GM21423 (cell line): ENCODE data around the gene DTWD2.
"Not testable (repeated sequence)": the region's sequence is repeated elsewhere in the genome, so short reads cannot be mapped to it uniquely, and the experiment has no call there.

Experiments used
- ATAC-seq: cut with Tn5 transposase; IDR thresholded peaks from one replicate; pipeline ENCODE4 v1.9.1; 2021; ENCODE audit warnings: mild to moderate bottlenecking, moderate library complexity; ENCODE audit not compliant: unreplicated experiment

DTWD2 gene

DNA sequence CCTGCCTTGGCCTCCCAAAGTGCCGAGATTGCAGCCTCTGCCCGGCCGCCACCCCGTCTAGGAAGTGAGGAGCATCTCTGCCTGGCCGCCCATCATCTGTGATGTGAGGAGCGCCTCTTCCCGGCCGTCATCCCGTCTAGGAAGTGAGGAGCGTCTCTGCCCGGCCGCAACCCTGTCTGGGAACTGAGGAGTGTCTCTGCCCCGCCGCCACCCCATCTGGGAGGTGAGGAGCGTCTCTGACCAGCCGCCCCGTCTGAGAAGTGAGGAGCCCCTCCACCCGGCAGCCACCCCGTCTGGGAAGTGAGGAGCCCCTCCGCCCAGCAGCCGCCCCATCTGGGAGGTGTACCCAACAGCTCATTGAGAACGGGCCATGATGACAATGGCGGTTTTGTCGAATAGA lies 10.5 kb upstream of the DTWD2 start:
- ATAC-seq = not testable (repeated sequence)

DNA sequence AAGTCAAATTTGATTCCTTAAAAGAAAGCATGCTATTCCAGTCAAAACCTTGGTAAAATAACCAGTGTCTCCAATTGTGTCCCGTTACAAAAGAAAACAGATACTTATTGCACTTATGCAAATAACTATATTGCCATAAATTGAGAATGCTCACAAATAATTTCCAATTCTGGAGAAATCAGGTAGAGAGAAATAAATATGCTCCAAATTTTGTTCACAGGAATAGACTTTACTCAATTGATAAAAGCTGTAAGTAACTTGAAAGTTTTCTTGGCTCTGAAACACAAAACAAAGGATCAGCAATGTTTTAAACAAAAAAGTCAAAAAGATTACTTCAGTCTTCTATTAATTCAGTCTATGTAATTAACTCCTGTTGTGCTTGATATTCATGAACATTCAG lies 7.8 kb upstream of the DTWD2 start:
- no peak for ATAC-seq

DNA sequence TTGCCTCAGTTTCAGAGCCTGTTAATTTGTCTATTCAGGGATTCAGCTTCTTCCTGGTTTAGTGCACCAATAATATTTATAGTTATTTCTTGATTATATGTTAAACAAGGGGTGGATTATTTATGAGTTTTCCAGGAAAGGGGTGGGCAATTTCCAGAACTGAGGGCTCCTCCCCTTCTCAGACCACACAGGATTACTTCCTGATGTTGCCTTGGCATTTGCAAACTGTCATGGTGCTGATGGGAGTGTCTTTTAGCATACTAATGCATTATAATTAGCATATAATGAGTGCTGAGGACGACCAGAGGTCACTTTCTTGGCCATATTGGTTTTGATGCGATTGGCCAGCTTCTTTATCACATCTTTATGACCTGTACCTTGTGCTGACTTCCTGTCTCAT lies 6.2 kb upstream of the DTWD2 start:
- ATAC-seq = no peak

DNA sequence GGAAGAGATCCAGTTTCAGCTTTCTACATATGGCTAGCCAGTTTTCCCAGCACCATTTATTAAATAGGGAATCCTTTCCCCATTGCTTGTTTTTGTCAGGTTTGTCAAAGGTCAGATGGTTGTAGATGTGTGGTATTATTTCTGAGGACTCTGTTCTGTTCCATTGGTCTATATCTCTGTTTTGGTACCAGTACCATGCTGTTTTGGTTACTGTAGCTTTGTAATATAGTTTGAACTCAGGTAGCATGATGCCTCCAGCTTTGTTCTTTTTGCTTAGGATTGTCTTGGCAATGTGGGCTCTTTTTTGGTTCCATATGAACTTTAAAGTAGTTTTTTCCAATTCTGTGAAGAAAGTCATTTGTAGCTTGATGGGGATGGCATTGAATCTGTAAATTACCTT lies 4.8 kb upstream of the DTWD2 start:
- ATAC-seq = not testable (repeated sequence)

DNA sequence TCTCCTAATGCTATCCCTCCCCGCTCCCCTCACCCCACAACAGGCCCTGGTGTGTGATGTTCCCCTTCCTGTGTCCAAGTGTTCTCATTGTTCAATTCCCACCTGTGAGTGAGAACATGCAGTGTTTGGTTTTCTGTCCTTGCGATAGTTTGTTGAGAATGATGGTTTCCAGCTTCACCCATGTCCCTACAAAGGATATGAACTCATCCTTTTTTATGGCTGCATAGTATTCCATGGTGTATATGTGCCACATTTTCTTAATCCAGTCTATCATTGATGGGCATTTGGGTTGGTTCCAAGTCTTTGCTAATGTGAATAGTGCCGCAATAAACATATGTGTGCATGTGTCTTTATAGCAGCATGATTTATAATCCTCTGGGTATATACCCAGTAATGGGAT lies 3.7 kb upstream of the DTWD2 start:
- ATAC-seq = not testable (repeated sequence)

DNA sequence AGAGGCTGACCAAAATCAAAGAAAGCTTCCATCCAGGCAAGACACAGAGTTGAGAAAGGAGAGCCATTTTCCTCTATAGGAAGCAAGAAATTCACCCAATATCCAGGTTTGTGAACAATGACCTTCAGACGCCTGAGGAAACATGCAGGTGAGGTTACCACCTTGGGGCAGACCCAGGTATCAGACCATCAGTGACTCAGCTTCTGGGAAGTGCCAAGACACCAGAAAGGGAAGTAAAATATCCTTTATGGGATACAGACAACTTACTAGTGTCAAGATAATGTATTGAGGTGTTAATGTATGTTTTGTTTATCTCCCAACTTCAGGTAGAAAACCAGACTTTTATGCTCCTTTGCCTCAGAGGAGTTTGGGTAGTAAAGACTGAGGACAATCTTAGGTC lies 2.2 kb upstream of the DTWD2 start:
- no peak for ATAC-seq

DNA sequence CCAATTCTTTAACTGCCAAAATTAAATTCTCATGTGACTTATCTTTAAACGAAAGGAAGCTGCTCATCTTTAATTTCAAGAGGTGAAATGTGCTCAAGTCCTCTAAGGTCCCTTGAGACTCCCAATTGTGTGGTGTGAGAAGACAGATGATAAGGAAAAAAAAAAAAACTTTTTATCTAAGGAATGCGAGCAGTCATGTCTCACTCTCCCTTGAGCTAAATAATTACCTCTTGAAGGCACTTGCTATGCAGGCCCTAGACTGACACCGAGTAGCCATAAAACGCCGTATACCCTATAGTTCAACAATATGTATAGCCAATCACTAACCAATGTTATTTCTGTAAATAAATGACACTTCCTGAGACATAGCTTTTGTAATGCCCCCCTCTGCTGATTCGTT lies 1.5 kb upstream of the DTWD2 start:
- no peak for ATAC-seq

DNA sequence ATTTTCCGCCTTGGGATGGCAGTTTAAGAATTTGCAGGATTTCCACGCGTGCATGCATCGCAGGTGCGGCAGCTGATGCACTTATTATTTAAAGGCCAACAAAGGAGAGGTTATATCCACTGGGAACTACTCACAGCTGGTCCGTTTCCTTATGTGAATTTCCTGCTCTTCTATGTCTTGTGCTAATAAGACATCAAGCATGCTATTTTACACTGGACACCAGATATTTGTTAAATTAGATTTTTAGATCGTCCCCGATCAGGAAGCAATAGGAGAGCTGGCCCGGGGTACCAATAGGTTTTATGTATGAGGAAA lies 476 bp upstream of the DTWD2 start:
- ATAC-seq = no peak

DNA sequence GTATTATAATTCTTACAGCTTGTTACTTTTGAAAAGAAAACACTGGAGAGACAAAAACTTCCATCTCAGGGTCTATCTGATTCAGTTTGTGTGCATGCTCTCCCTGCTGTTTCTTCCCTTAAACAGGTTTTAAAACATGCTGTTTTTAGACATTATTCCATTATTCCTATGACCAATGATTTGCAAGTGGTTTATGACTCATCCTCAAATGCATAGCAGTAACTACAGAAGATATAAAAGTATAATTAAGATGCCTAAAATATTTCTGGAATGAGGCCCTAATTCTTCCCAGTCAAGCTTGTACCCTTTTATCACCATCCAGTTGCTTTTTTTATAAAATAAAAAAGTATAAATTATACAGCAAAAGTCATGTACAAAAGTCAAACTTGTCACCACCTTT lies 3.7 kb downstream of the DTWD2 start:
- ATAC-seq = no peak

DNA sequence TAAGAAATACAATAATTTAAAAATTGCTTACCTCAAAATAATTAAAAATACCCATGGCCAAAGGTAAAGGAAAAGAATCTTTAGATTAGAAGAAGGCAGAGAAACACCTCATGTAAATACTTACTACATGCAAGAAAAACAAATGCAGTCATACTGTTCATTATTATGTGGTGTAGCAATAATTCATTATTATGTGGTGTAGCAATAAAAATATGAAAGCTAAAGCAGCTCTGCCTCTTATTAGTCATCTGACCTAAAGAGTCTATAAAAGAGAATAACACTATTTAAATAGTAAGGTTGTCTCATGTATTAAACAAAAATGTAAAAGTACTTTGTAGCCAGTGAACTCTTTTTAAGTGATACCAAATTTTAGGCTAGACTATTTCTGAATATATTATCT lies 6.6 kb downstream of the DTWD2 start:
- no peak for ATAC-seq

DNA sequence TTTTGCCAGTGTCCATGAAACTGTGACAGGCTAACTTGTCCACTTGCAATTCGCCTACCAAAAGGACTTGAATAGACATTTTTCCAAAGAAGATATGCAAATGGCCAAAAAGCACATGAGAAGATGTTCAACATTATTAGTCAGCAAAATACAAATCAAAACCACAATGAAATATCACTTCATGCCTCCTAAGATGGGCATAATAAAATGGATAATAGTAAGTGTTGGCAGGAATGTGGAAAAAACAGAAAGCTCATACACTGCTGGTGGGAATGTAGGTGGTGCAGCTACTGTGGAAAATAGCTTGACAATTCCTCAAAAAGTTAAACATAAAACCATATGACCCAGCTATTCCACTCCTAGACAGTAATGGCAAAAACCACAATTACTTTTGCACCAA lies 7.9 kb downstream of the DTWD2 start:
- ATAC-seq = no peak

DNA sequence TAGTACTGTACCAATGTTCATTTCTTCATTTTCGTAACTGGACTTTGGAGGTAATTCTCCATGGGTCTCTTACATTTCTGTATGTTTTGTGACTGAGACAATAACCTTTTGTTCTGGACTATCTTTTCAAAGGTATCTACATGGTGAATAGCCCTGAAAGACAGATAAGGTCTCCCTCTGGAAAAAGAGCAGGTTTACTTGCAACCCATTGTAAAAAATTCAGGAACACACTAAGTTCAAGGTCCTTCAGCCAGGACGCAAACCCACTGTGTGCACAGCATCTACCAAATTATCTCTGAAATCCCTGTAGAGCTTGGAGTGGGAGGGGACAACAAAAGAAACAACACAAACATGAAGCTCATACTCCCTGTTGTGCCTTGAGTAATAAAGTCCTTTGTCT lies 8.3 kb downstream of the DTWD2 start:
- ATAC-seq = no peak

DNA sequence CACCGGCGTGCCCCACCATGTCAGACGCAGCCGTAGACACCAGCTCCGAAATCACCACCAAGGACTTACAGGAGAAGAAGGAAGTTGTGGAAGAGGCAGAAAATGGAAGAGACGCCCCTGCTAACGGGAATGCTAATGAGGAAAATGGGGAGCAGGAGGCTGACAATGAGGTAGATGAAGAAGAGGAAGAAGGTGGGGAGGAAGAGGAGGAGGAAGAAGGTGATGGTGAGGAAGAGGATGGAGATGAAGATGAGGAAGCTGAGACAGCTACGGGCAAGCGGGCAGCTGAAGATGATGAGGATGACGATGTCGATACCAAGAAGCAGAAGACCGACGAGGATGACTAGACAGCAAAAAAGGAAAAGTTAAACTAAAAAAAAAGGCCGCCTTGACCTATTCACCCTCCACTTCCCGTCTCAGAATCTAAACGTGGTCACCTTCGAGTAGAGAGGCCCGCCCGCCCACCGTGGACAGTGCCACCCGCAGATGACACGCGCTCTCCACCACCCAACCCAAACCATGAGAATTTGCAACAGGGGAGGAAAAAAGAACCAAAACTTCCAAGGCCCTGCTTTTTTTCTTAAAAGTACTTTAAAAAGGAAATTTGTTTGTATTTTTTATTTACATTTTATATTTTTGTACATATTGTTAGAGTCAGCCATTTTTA lies 14.4 kb downstream of the DTWD2 start:
- not testable (repeated sequence) for ATAC-seq

DNA sequence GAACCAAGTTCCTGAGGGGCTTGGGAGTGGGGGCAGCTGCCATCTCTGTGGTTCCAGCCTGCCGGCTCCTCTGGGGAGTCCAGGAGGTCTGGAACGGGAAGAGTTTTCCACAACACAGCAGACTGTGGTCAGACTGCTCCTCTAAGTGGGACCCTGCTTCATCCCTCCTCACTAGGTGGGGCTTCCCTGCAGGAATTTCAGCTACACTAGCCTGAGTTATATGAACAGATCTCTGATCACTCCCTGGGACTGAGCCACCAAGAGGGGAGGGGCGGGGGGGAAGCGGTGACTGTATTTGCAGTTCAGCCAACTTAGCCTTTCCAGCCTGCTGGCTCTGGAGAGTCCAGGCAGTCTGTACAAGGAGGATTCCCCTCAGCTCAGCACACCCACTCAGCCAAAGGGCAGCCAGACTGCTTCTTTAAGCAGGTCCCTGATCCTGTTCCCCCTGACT lies 19.4 kb downstream of the DTWD2 start:
- no peak for ATAC-seq

DNA sequence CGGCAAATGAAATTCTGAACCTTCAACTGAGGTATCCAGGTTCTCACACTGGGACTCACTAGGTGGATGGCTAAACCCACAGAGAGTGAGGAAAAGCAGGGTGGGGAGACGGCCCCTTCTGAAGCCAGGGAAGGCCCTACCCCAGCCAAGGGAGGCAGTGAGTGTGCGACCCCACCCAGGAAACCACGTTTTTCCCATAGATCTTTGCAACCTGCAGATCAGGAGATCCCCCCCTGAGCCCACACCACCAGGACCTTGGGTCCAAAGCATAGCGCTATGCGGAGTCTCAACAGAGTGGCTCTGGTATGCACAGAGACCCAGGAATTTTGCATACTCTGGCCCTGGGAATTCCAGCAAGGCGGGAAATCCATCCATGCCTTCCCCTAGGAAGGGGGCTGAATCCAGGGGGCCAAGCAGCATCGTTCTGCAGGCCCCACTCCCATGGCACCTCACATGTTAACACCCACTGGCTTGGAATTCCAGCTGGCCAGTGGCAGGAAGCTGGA lies 19.9 kb downstream of the DTWD2 start:
- no peak for ATAC-seq

DNA sequence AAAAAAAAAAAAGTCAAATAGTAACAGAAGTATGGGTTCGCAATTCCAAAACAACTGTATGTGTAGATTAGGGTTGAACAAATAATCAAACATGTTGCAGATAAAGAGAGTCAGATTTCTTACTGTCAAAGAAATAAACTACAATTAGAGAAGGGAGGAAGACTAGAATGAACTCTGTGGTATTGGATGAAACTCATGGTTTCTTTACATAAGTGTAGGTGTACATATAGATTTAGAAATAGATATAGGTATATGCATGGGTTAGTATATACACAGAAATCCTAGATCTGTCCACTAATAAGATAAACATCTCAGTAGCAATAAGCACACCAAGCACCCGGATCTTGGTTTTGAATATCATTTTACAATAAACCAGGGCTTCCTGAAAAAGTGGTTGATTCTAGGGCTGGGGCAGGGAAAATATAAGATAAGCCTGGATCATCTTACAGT lies 21.3 kb downstream of the DTWD2 start:
- no peak for ATAC-seq

DNA sequence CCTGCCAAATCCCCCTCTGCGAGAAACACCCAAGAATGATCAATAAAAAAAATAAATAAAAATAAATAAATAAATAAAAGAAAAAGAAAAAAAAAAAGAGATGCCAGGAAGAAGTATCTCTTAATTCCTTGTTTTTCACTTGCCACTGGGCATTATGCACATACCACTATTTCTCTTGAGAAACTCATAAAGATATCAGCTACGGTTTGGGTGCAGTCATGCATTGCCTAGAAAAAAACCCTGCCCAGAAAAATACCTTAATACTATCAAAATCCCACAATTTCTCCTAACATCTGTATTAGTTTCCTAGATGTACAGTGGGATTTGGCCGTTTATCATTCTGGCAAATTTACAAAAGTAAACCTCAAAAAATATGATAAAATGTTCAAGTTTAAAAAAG lies 22.5 kb downstream of the DTWD2 start:
- ATAC-seq = no peak

DNA sequence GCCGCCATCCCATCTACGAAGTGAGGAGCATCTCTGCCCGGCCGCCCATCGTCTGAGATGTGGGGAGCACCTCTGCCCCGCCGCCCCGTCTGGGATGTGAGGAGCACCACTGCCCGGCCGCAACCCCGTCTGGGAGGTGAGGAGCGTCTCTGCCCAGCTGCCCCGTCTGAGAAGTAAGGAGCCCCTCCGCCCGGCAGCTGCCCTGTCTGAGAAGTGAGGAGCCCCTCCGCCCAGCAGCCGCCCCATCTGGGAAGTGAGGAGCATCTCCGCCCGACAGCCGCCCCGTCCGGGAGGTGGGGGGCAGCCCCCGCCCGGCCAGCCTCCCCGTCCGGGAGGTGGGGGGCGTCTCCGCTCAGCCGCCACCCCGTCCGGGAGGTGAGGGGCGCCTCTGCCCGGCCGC lies 23.4 kb downstream of the DTWD2 start:
- not testable (repeated sequence) for ATAC-seq

DNA sequence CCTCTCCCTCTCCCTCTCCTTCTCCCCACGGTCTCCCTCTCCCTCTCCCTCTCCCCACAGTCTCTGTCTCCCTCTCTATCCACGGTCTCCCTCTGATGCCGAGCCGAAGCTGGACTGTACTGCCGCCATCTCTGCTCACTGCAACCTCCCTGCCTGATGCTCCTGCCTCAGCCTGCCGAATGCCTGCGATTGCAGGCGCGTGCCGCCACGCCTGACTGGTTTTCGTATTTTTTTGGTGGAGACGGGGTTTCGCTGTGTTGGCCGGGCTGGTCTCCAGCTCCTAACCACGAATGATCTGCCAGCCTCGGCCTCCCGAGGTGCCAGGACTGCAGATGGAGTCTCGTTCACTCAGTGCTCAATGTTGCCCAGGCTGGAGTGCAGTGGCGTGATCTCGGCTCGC lies 24.0 kb downstream of the DTWD2 start:
- not testable (repeated sequence) for ATAC-seq

DNA sequence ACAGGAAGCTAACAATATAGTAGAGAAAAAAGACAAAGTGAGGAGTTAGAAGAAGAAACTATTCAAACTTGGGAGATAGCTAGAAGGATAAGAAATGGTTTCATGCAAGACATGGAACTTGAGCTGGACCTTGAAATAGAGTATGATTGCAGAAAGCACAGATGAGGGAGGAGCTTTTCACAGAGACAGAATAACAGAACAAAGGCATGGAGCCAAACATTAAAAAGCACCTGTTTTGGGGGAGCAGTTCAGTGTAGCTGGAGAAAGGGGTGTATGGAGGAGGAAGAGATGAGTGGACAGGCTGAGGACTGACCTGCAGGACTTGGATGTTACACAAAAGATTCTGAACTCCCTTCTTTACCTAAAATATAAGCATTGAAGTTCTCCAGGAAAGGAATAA lies 25.2 kb downstream of the DTWD2 start:
- ATAC-seq = no peak

DNA sequence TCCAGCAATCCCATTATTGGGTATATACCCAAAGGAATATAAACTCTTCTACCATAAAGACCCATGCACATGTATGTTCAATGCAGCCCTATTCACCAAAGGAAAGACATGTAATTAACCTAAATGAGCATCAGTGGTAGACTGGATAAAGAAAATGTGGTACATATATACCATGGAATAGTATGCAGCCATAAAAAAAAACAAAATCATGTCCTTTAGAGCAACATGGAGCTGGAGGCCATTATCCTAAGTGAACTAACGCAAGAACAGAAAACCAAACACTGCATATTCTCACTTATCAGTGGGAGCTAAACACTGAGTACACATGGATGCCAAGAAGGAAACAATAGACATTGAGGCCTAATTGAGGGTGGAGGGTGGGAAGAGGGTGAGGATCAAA lies 27.8 kb downstream of the DTWD2 start:
- ATAC-seq = no peak

DNA sequence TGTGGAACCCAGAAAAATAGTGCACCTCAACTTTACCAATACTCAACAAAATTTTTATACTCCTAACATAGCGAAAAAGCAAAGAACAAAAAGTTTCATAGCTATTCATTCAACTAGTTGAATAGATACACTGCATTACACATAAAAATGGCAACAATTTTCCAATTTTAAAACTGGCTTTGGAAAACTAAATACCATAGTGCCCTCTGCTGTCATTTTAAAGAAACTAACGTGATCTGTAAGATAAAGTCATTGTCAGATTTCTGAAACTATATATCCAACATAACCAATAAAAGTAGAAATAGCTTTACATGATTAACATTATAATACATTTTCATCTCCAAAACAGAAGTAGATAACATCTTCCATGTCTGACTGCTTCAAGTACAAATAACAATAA lies 31.6 kb downstream of the DTWD2 start:
- no peak for ATAC-seq

DNA sequence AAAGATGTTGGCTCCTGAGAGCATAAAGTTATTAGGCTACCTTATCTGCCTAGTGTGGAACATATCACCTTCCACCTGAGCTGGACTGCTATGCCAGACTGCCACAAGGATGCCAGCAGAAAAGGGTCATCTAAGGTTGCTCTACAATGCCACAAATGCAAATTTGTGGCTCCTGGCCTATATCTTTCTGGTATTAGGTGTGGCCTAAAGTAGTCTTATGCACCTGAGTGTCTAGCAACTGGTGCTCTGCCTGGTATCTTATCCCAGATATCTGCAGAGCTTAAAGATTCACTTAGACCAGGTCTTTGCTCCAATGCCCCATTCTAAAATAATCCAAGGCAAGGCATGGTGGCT lies 34.7 kb downstream of the DTWD2 start:
- ATAC-seq = no peak
